ENCODE results near the gene STAG3. TPM values are rescaled to one million over a fixed set of nuclear protein-coding genes. Genes with fewer than 3 reads are reported as not detected.

STAG3 gene
- total and polyA plus RNA-seq, 2 experiments from 2014 or later: 4.6 to 4.7 TPM

DNA sequence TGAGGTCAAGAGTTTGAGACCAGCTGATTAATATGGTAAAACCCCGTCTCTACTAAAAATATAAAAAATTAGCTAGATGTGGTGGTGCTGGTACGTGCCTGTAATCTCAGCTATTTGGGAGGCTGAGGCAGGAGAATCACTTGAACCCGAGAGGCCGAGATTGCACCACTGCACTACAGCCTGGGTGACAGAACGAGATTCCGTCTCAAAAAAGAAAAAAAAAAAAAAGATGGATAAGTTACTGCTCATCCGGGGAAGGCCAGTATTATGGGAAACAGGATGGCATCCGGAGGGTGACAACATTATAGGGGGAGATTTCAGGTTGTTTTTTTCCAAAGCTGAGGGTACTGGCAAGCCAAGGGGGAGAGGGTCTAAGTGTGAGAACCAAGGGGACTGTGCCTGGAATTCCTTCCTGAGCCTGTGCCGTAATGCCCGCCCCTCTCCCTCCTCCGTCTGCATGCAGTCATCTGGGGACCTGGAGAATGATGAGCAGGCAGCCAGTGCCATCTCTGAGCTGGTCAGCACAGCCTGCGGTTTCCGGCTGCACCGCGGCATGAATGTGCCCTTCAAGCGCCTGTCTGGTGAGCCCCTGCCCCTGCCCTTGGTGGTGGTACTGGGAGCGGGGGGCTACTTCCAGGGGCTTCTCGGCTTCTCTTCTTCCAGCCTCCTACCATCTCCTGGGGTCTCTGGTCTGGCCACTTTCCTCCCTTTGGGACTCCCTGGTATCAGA lies 24.6 kb upstream of the STAG3 start:
- no peak overlapping the region for H2AFZ ChIP-seq
- peaks cover 64% of the 10 kb centered on the region for H3K36me3 Mint-ChIP-seq (ENCODE audit: low read depth)
- peaks cover 29% of the 10 kb centered on the region for H3K79me2 ChIP-seq (replicated peaks; ENCODE audit: insufficient read depth)
- peaks cover 14% of the 10 kb centered on the region for H4K20me1 ChIP-seq (replicated peaks; ENCODE audit: insufficient read depth)
- peaks cover 20% of the 10 kb centered on the region for H3K4me1 ChIP-seq (ENCODE audit: insufficient read depth)
- DNase-seq (ENCODE audit: low spot score): no peak
- H3K4me3 Mint-ChIP-seq: no peak overlapping the region
- H3K4me3 ChIP-seq: no peak overlapping the region
- TF ChIP-seq NANOG (IDR thresholded peaks at IDR 0.05; ENCODE audit: borderline replicate concordance) (no peak), ZNF114 (CRISPR knock-in tag; IDR thresholded peaks at IDR 0.05) (no peak), EZH2 (IDR thresholded peaks at IDR 0.05; ENCODE audit: low read depth, unreplicated experiment) (no peak), POLR2AphosphoS5 (IDR thresholded peaks at IDR 0.05; ENCODE audit: low read depth) (0 out of 2 replicates have a peak, but pooled peaks have one; percentile 4), ZNF331 (CRISPR knock-in tag; IDR thresholded peaks at IDR 0.05; ENCODE audit: low read depth) (no peak)
- TF ChIP-seq, protein P1, sequence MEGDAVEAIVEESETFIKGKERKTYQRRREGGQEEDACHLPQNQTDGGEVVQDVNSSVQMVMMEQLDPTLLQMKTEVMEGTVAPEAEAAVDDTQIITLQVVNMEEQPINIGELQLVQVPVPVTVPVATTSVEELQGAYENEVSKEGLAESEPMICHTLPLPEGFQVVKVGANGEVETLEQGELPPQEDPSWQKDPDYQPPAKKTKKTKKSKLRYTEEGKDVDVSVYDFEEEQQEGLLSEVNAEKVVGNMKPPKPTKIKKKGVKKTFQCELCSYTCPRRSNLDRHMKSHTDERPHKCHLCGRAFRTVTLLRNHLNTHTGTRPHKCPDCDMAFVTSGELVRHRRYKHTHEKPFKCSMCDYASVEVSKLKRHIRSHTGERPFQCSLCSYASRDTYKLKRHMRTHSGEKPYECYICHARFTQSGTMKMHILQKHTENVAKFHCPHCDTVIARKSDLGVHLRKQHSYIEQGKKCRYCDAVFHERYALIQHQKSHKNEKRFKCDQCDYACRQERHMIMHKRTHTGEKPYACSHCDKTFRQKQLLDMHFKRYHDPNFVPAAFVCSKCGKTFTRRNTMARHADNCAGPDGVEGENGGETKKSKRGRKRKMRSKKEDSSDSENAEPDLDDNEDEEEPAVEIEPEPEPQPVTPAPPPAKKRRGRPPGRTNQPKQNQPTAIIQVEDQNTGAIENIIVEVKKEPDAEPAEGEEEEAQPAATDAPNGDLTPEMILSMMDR (conservative IDR thresholded peaks at IDR 0.05; ENCODE audit: low read depth in 2 of 2): no peak
- no peak overlapping the region for H3K27ac Mint-ChIP-seq
- H3K9me2 ChIP-seq (ENCODE audit: insufficient read depth): no peaks in the 10 kb centered on the region
- H3K9me3 Mint-ChIP-seq: no peaks in the 10 kb centered on the region
- no peak overlapping the region for H3K4me2 ChIP-seq
- H3F3A ChIP-seq (replicated peaks; ENCODE audit: low read depth): peaks cover 34% of the 10 kb centered on the region
- H3K27me3 ChIP-seq (ENCODE audit: insufficient read depth): no peaks in the 10 kb centered on the region
- H3K4me1 Mint-ChIP-seq: peaks cover 33% of the 10 kb centered on the region
- H3K27ac ChIP-seq (ENCODE audit: low read depth): peak overlapping the region; percentile 48; the same call in 1 of the 2 replicates
- H3K36me3 ChIP-seq (ENCODE audit: insufficient read depth): no peaks in the 10 kb centered on the region
- no peak for ATAC-seq
- peaks cover 20% of the 10 kb centered on the region for H3K27me3 Mint-ChIP-seq (ENCODE audit: insufficient read depth, low read depth, poor library complexity)

GRCh38 chr7:100153708-100154535 lies 23.8 kb upstream of the STAG3 start:
- peaks cover 14% of the 10 kb centered on the region for H4K20me1 ChIP-seq (replicated peaks; ENCODE audit: insufficient read depth)
- Mint-ChIP-seq H3K4me1 (peaks cover 30% of the 10 kb centered on the region), H3K9me3 (no peaks in the 10 kb centered on the region), H3K4me3 (no peak overlapping the region; the same call in 2 of the 3 replicates), H3K27me3 (ENCODE audit: insufficient read depth, low read depth, poor library complexity) (peaks cover 23% of the 10 kb centered on the region), H3K27ac (no peak overlapping the region), H3K36me3 (ENCODE audit: low read depth) (peaks cover 64% of the 10 kb centered on the region)
- H2AFZ ChIP-seq: no peak overlapping the region
- no peak overlapping the region for H3K4me2 ChIP-seq
- peaks cover 36% of the 10 kb centered on the region for H3F3A ChIP-seq (replicated peaks; ENCODE audit: low read depth)
- H3K9me2 ChIP-seq (ENCODE audit: insufficient read depth): no peaks in the 10 kb centered on the region
- DNase-seq (ENCODE audit: low spot score) (no peak), ATAC-seq (no peak)
- no peaks in the 10 kb centered on the region for H3K36me3 ChIP-seq (ENCODE audit: insufficient read depth)
- H3K27me3 ChIP-seq (ENCODE audit: insufficient read depth): no peaks in the 10 kb centered on the region
- no peak overlapping the region for H3K27ac ChIP-seq (ENCODE audit: low read depth)
- TF ChIP-seq ETS1 (IDR thresholded peaks at IDR 0.05) (no peak), POLR2AphosphoS5 (IDR thresholded peaks at IDR 0.05; ENCODE audit: low read depth) (peak; percentile 15; the same call in 1 of the 2 replicates), STAT1 (IDR thresholded peaks at IDR 0.05; ENCODE audit: unreplicated experiment) (no peak), CREB1 (CRISPR knock-in tag; IDR thresholded peaks at IDR 0.05; ENCODE audit: low read depth) (no peak)
- TF ChIP-seq, protein P2, sequence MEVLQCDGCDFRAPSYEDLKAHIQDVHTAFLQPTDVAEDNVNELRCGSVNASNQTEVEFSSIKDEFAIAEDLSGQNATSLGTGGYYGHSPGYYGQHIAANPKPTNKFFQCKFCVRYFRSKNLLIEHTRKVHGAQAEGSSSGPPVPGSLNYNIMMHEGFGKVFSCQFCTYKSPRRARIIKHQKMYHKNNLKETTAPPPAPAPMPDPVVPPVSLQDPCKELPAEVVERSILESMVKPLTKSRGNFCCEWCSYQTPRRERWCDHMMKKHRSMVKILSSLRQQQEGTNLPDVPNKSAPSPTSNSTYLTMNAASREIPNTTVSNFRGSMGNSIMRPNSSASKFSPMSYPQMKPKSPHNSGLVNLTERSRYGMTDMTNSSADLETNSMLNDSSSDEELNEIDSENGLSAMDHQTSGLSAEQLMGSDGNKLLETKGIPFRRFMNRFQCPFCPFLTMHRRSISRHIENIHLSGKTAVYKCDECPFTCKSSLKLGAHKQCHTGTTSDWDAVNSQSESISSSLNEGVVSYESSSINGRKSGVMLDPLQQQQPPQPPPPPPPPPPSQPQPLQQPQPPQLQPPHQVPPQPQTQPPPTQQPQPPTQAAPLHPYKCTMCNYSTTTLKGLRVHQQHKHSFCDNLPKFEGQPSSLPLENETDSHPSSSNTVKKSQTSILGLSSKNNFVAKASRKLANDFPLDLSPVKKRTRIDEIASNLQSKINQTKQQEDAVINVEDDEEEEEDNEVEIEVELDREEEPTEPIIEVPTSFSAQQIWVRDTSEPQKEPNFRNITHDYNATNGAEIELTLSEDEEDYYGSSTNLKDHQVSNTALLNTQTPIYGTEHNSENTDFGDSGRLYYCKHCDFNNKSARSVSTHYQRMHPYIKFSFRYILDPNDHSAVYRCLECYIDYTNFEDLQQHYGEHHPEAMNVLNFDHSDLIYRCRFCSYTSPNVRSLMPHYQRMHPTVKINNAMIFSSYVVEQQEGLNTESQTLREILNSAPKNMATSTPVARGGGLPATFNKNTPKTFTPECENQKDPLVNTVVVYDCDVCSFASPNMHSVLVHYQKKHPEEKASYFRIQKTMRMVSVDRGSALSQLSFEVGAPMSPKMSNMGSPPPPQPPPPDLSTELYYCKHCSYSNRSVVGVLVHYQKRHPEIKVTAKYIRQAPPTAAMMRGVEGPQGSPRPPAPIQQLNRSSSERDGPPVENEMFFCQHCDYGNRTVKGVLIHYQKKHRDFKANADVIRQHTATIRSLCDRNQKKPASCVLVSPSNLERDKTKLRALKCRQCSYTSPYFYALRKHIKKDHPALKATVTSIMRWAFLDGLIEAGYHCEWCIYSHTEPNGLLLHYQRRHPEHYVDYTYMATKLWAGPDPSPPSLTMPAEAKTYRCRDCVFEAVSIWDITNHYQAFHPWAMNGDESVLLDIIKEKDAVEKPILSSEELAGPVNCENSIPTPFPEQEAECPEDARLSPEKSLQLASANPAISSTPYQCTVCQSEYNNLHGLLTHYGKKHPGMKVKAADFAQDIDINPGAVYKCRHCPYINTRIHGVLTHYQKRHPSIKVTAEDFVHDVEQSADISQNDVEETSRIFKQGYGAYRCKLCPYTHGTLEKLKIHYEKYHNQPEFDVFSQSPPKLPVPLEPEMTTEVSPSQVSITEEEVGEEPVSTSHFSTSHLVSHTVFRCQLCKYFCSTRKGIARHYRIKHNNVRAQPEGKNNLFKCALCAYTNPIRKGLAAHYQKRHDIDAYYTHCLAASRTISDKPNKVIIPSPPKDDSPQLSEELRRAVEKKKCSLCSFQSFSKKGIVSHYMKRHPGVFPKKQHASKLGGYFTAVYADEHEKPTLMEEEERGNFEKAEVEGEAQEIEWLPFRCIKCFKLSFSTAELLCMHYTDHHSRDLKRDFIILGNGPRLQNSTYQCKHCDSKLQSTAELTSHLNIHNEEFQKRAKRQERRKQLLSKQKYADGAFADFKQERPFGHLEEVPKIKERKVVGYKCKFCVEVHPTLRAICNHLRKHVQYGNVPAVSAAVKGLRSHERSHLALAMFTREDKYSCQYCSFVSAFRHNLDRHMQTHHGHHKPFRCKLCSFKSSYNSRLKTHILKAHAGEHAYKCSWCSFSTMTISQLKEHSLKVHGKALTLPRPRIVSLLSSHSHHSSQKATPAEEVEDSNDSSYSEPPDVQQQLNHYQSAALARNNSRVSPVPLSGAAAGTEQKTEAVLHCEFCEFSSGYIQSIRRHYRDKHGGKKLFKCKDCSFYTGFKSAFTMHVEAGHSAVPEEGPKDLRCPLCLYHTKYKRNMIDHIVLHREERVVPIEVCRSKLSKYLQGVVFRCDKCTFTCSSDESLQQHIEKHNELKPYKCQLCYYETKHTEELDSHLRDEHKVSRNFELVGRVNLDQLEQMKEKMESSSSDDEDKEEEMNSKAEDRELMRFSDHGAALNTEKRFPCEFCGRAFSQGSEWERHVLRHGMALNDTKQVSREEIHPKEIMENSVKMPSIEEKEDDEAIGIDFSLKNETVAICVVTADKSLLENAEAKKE (CRISPR knock-in tag; IDR thresholded peaks at IDR 0.05): no peak
- H3K79me2 ChIP-seq (replicated peaks; ENCODE audit: insufficient read depth): peaks cover 29% of the 10 kb centered on the region
- H3K4me3 ChIP-seq: no peak overlapping the region
- H3K4me1 ChIP-seq (ENCODE audit: insufficient read depth): peaks cover 18% of the 10 kb centered on the region

Data from GM23338 (cell line).